Muscle layer of duodenum (tissue), 2 donors: Measurements from ENCODE around the gene HADHB.
"Not testable (repeated sequence)": the region's sequence is repeated elsewhere in the genome, so short reads cannot be mapped to it uniquely, and the experiment has no call there.

Experiments used
- H3K27ac ChIP-seq: one replicate; pipeline ENCODE4 v1.7.0; 2013; ENCODE audit warnings: mild to moderate bottlenecking, low read length
- H3K27me3 ChIP-seq: one replicate; pipeline ENCODE4 v1.7.0; 2013; ENCODE audit warnings: low read depth, mild to moderate bottlenecking, control low read depth, low read length
- H3K36me3 ChIP-seq, 2 donors: one replicate each; pipeline ENCODE4 v1.7.0; 2013; ENCODE audit warnings: low read length in 2 of 2, control low read depth in 1 of 2, mild to moderate bottlenecking in 1 of 2; ENCODE audit not compliant: insufficient read depth in 2 of 2, control insufficient read depth in 1 of 2
- H3K4me1 ChIP-seq, 2 donors: one replicate each; pipeline ENCODE4 v1.7.0; 2013; ENCODE audit warnings: low read length in 2 of 2, mild to moderate bottlenecking in 2 of 2, control low read depth in 1 of 2, moderate library complexity in 1 of 2; ENCODE audit not compliant: insufficient read depth in 2 of 2, control insufficient read depth in 1 of 2
- H3K4me3 ChIP-seq, 2 donors: one replicate each; pipeline ENCODE4 v1.7.0; 2013; ENCODE audit warnings: low read length in 2 of 2, low read depth in 1 of 2, mild to moderate bottlenecking in 1 of 2
- H3K9me3 ChIP-seq, 2 donors: one replicate each; pipeline ENCODE4 v1.7.0; 2013; ENCODE audit warnings: low read length in 2 of 2, control low read depth in 1 of 2, mild to moderate bottlenecking in 1 of 2; ENCODE audit not compliant: control insufficient read depth in 1 of 2
- donor health status: healthy.

HADHB gene

GRCh38 chr2:26330604-26331003, 85.9 kb downstream of the HADHB start:
- H3K27ac ChIP-seq: no peak overlapping the region
- no peaks in the 10 kb centered on the region for H3K4me1 ChIP-seq
- H3K36me3 ChIP-seq: peaks cover 0 to 3% of the 10 kb centered on the region in 2 donors
- H3K27me3 ChIP-seq: no peaks in the 10 kb centered on the region
- no peak overlapping the region for H3K4me3 ChIP-seq
- H3K9me3 ChIP-seq: no peaks in the 10 kb centered on the region

GRCh38 chr2:26331321-26331720, 86.6 kb downstream of the HADHB start:
- not testable (repeated sequence) for H3K4me3 ChIP-seq, H3K4me1 ChIP-seq, H3K36me3 ChIP-seq, H3K9me3 ChIP-seq, H3K27me3 ChIP-seq, H3K27ac ChIP-seq

GRCh38 chr2:26333293-26333692, 88.6 kb downstream of the HADHB start:
- H3K4me3 ChIP-seq: no peak overlapping the region
- no peaks in the 10 kb centered on the region for H3K36me3 ChIP-seq
- no peak overlapping the region for H3K27ac ChIP-seq
- H3K9me3 ChIP-seq: no peaks in the 10 kb centered on the region
- H3K4me1 ChIP-seq: no peaks in the 10 kb centered on the region
- H3K27me3 ChIP-seq: no peaks in the 10 kb centered on the region

GRCh38 chr2:26335231-26335630, 90.5 kb downstream of the HADHB start:
- H3K27me3 ChIP-seq: no peaks in the 10 kb centered on the region

GRCh38 chr2:26336719-26337118, 92.0 kb downstream of the HADHB start:
- no peak overlapping the region for H3K4me3 ChIP-seq
- H3K27ac ChIP-seq: no peak overlapping the region
- no peaks in the 10 kb centered on the region for H3K9me3 ChIP-seq
- H3K36me3 ChIP-seq: no peaks in the 10 kb centered on the region
- no peaks in the 10 kb centered on the region for H3K27me3 ChIP-seq
- no peaks in the 10 kb centered on the region for H3K4me1 ChIP-seq

More at GRCh38 chr2:26335231-26335630, 90.5 kb downstream of the HADHB start:
- H3K27ac ChIP-seq: no peak overlapping the region
- no peaks in the 10 kb centered on the region for H3K36me3 ChIP-seq
- H3K9me3 ChIP-seq: no peaks in the 10 kb centered on the region
- H3K4me3 ChIP-seq: no peak overlapping the region
- H3K4me1 ChIP-seq: no peaks in the 10 kb centered on the region

- no peak overlapping the region for H3K27ac ChIP-seq
- no peaks in the 10 kb centered on the region for H3K27me3 ChIP-seq
- H3K36me3 ChIP-seq: no peaks in the 10 kb centered on the region
- no peaks in the 10 kb centered on the region for H3K9me3 ChIP-seq
- H3K4me3 ChIP-seq: no peak overlapping the region
- no peaks in the 10 kb centered on the region for H3K4me1 ChIP-seq
Measured at GRCh38 chr2:26337298-26337697, 92.6 kb downstream of the HADHB start.
